Left ventricle myocardium superior (tissue), 1 donor: ENCODE results near the gene PLCL2. TPM values are rescaled to one million over a fixed set of nuclear protein-coding genes. Genes with fewer than 3 reads are reported as not detected.

Experiments used
- ATAC-seq: fragments of 200-7000 bp; cut with Tn5 transposase; one replicate; pipeline ENCODE4 v1.9.1; 2020; ENCODE audit warnings: mild to moderate bottlenecking, moderate library complexity
- DNase-seq: peaks from one replicate; pipeline ENCODE4 v3.0.0-alpha.2; 2020
- intact Hi-C: fragments of 100-400 bp; cut with micrococcal nuclease; formaldehyde crosslinking; loops from one replicate; pipeline ENCODE4 v1.11.0; 2022
- total RNA-seq: library from RNA; stranded (reverse); fragmentation: NEBNext Ultra II Directional; extraction: Animal tissue kit (Norgen Biotek cat#: 25700); gene quantifications from one replicate; pipeline ENCODE4 v1.2.1, GENCODE V29; 2021
- donor health status: DM: no; HTN: yes; CAD: no; lungs with severe emphysema.

PLCL2 gene
- total RNA-seq, 1 donor from 2014 or later = 76.9 TPM

DNA sequence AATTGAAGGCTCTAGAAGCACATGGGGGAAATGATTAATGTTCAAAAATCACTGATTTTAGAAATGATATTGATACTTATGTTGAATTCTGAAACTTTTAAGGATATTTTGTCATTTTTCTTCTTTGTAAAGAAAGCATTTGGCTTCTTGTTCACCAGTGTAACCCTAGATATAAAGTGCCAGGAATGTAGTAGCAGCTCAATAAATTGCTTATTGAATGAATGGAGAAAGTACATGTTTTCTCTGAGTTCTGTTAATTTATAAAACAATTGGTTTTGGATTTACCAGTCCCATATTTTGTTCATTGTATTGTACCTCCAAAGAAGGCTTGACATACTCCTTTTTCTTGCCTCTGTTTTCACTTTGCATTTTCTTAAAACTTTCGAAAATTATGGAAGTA, 2.4 kb downstream of the PLCL2 start:
- ATAC-seq (no peak), DNase-seq (no peak)
- intact Hi-C loops = no loop called here

DNA sequence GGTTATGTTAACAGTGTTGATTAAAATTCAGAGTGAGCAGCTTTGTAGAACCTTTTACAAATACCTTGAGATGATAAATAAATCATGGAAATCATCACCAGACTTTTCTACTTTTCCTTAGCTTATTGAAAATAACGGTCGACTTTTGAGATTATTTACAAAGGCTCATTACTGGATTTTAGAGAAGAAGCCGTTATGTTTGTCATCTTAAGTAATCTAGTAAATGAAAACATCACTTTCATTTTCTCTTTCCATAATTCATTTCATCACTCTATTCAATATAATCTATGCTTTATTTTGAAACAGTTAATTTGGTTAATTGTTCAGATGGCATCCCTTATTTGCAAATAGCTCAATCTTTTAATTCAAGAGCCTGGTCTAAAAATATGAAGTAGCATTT, 3.6 kb downstream of the PLCL2 start:
- ATAC-seq (no peak), DNase-seq (no peak)
- intact Hi-C loops = no loop called here

DNA sequence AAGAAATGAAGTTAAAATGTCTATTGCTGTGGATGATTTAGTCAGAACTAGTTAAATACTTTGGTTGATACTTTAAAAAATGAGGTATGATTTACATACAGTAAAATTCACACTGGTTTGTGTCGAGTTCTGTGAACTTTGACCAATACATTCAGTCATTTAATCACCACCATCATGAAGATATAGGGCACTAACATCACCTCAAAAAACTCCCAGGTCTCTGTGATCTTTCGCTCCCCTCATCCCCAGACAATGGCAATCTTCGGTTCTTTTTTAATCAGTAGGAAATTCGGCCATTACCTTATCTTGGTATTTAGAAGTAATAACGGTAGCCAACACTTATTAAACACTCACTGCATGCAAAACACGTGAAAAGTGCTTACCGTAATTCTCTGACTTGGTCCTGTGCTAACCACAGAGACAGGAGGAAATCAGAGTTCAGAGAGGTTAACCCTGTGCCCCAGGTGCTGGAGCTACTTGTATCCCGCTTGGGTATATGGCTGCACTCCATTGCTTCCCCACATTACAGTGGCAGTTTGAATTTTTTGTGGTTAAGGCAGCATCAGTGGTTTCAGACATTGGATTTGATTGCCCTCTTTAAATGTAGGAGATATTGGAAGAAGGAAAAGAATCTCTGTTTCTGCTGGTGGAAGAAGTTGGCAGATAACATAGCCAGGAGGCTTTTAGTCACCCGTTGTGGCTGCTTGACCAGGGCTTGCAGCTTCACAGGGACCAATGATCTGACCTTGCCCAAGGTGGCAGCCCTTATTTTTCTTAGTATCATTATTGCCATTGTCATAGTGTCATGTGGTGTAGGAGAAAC, 4.2 kb downstream of the PLCL2 start:
- no peak for DNase-seq
- ATAC-seq = no peak
- intact Hi-C loops = no loop called here

DNA sequence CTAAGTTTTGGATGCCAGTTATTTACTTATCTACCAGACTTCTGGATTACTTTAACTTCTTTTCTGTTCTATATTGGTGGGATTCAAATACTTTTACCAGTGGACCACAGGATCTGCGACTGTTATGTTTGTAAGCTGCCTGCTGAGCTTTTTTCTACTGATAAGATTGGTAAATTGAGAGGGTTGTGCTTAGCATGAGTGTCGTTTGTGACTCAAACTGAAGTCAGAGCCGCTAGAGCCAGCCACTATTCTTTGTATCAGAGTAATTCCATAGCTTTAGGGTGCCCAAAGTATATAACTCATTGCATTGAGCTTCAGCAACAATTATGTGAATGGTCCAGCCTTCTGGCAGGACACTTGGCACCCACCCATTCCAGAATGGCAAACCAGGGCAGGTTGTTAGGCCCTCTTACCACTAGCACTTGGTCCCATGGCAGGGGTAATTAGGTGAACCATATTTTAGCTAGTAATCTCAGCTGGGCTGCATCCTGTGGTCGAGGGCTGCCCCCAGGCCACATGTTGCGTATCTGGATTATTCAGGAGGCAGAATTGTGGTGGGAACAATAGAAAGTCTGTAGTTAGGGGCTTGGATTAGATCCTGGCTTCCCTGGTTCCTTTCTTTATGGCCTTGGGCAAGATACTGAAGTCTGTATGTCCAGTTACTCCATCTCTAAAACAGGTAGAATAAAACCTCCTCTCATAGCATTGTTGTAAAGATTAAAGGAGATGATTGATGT, 6.0 kb downstream of the PLCL2 start:
- ATAC-seq (peak; percentile 20), DNase-seq (no peak)
- intact Hi-C loops = loop anchor here (10.0 kb wide), 1 partner anchor 344 kb away; no protein-coding TSS in a partner anchor

DNA sequence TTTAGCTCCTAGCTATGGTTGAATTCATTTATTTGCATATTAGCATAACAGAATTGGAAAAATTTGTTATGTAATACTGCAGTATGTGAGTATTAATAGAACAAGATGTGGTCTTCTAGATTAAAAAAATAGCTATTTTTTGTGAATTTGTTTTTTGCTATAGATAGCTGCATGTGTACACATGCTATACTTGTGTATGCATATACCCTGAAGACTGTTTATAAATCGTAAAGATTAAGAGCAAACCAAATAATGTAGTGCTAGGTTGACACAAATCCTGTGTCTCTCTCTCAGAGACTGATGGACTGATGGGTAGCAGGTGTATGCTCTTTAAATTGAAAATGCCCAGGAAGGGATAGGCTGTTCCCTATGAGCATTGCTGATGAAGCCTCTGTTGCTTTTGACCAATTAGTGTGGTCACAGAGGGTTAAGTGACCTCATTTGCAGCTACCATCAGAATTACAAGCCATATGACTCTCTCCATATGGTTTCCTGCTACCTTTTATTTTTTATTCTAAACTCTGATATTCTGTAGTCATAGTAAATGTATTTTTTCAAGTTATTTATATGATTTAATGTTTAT, 9.0 kb downstream of the PLCL2 start:
- intact Hi-C loops = loop anchor here (10.0 kb wide), 1 partner anchor 341 kb away; no protein-coding TSS in a partner anchor
- DNase-seq (no peak), ATAC-seq (no peak)

DNA sequence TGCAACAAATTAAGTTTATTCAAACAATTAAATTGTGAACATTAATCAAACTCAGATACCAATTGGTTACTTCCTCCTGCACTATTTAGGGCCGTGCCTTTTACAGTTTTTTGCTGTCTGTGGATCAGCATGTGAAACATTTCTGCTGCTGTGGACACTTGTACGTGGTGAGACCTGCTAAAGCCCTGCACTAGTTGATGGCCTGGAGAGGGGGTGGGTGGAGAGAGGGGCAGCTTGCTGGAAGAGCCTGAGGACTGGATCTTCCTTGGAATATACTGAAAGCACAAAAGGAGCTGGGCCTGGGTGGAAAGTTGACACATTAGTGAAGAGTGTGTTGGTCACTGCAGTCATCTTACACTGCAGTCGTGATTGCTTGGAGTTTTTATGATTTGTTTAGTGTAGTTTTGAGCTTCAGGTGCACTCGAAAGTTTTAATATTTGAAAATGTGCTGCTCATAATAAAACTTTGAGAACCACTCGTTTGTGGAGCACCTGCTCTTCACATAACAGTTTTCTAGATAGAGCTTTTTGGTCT, 11.4 kb downstream of the PLCL2 start:
- intact Hi-C loops = loop anchor here (10.0 kb wide), 1 partner anchor 339 kb away; no protein-coding TSS in a partner anchor
- DNase-seq (no peak), ATAC-seq (no peak)

DNA sequence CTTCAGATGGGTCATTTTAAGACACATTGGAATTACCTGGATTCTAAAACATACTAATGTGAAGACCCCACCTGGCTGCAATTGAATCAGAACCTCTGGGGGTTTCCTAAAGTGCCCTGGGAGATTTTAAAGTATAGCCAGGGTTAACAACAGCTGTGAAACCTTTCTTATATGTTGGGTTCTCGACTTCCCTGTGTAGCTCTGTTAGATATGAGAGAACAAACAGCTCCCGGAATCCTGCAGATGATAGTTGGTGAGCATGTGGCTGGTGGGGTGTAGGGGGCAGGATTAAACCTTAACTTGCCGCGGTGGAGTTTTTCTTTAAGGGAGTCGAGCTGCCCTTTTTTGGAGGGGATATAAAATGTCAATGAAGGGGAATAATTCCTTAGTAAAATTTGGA, 12.1 kb downstream of the PLCL2 start:
- intact Hi-C loops = loop anchor here (10.0 kb wide), 1 partner anchor 338 kb away; no protein-coding TSS in a partner anchor
- ATAC-seq = no peak
- no peak for DNase-seq

DNA sequence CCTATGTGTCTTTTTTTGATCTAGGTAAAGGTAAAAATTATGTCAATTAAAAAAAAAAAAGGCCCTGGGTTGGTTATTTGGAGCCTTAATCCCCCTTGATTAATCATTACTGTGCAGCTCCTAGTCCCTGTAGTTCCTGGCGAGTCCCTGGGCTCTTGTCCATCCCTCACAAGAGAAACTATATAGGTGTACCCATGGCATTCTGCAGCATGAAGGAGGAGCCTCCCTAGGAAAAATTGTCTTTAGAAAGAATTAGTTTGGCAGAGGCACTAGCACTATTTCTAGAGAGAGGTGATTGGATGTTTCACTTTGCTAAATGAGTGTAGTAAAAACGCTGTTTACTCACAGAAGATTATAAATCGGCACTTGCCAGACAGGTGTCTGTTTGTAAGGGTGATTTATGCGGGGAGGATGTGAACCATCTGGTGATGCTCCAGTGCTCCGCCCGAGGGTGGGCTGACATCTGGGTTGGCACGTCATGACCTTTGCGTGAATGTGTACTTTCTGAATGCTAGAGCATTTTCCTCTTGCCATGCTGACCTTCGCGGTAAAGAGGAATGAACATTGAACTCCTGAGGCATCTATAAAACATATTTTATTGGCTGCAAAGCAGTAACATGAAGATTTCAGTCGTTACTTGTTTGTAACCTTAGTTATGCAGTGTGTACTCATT, 12.6 kb downstream of the PLCL2 start:
- ATAC-seq = no peak

DNA sequence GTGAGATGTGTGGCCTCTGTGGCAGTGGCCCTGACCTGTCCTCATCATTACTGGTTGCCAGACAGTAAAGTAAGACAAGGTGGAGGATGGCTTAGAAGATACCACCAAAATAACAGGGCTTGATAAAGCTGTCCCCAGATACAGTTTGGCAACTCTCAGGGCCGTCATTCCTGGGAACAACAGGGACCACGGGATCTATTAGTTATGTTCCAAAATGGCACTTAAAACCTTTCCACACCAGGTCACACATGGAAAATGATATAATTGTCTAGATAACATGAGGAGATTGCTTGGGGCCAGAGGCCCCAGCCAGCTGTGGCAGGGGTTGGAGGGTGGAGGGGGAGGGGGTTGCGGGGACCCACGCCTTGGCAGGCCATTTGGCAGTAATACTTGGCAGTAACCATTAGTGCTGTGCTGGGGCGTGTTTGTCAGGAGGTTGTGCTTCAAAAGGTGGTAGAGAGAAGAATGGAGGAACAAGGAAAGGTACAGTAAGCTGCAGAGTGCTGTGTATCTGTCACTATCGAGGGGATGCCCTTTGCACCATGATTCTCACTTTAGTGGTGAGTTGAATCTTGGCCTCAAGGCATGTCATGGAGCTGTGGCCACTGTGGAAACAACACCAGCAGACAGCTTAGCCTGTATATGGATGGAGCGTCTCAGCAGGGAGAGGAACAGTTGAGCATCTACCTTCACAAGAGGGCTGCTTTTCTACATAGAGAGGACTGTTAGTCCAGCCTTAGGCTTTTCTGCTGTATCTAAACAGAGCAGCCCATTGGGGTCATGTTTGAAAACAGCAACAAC, 14.0 kb downstream of the PLCL2 start:
- DNase-seq = peak; percentile 81
- peak; percentile 86 for ATAC-seq
- intact Hi-C loops = loop anchor here (10.0 kb wide), 1 partner anchor 336 kb away; no protein-coding TSS in a partner anchor

More for the DNA sequence above, 12.6 kb downstream of the PLCL2 start:
- DNase-seq = no peak
- intact Hi-C loops = loop anchor here (10.0 kb wide), 1 partner anchor 337 kb away; no protein-coding TSS in a partner anchor

DNA sequence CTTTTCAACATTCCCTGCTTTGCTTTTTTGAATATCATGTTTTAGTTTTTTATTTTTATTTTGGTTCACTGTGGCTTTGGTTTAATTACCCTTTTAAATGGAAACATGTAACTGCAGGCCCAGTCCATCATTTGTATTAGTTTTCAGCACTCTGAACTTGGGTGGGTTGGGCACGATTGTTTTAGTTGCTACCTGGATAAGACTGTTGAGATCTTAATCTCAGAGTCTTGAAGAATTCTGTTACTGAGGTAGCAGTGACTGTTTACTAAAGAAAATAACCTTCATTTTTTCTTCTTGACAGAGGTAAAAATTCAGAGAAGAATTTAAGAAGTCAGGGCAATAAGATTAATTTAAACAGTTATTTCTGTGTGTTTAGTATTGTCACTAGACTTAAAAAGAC, 15.2 kb downstream of the PLCL2 start:
- ATAC-seq = no peak
- intact Hi-C loops = loop anchor here (10.0 kb wide), 1 partner anchor 335 kb away; no protein-coding TSS in a partner anchor
- no peak for DNase-seq

DNA sequence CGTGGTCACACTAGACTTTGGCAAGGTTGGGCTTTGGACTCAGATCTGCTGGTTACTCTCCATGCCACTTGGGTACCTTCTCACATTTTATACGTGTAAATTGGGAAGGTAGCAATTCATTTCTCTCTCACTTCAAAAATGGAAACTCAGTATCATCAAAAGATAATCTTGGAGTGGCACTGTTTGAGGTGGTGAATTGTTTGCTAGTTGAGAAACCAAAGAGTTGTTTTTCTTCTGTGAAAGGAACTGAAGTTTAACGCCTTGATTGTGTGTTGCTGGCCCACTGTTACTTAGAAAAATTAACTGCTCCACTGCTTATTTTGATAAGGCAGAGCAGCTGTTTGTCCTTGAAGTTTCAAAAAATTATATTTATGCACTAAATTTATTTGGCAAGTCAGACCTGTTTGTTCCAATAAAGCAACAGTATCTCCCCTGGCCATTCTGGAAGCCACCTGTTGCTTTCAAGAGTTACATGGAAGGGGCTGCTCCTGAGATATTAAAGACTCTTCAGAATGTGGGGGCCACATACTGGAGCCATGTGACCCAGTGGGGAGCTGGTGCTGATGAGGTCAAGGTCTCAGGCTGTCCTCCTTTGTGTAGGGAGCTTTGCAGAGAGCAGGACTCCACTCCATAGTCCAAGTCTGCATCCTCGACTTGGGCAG, 16.2 kb downstream of the PLCL2 start:
- ATAC-seq (peak; percentile 3), DNase-seq (no peak)
- intact Hi-C loops = no loop called here

DNA sequence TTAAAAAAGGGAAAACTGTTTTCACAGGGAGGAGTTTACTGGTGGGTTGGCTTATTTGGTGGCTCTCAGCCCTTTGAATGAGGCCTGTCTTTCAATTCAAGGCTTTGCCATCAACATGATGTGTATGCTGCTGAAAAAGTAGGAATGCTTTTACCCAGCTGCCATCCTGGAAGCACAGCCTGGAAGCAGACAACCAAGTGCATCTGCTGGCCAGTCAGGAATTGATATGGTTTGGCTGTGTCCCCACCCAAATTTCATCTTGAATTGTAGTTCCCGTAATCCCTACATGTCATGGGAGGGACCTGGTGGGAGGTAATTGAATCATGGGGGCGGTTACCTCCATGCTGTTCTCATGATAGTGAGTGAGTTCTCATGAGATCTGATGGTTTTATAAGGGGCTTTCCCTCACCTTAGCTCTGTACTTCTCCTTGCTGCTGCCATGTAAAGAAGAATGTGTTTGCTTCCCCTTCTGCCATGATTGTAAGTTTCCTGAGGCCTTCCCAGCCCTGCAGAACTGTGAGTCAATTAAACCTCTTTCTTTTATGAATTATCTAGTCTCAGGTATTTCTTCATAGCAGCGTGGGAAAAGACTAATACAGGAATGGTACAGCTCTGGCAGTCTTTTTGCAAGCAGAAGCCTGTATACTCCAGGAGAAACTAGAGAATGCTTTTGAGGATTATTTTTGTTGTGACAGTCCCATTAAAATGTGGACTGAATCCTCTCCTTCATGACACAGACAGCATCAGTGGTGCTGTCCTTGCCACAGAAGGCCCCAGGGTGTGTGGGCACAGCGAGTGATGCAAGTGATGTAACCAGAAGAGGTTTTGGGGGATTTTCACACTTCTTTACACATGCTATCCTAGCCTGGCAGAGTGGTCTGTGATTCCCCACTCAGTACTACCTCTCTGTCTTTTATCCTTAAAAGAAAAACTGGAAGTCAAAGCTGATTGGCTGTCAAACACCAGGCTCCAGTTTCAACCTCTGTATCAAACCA, 20.0 kb downstream of the PLCL2 start:
- no peak for DNase-seq
- intact Hi-C loops = no loop called here
- no peak for ATAC-seq

DNA sequence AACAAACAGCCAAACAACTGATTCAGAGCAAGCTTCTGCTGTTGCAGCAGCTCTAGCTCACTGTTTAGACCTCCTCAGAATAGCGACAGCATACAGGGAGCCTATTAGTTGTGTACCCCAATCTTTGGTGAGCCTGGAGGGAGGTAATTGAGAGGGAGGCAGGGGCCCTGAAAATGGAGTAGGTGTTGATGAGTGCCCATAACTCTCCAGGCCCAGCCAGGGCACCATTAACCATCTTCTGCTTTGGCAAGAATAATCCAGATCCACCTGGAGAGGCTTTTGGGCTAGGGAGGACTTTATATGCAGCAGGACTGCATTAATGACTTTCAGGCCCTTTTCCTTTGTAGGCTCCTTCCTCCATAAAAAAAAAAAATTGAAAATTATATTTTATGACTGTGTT, 20.9 kb downstream of the PLCL2 start:
- intact Hi-C loops = no loop called here
- no peak for ATAC-seq
- DNase-seq = no peak

DNA sequence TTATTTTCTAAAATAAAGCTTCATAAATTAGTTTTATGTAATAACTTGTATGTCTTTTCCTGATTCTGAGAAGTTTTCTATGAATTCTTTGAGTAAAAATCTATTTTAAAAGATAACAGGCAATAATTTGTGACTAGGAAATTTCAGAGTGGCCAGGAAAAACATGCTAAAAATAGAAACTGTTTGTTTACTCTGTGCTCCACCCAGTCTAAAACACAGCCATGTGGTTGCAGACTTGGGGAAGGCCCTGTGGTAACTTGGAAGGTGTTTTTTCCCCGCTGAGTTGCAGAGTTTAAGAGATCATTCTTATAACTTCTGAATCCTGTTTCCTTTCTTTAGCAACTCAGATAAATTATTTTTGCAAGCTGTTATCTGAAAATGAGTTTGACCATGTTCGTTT, 21.9 kb downstream of the PLCL2 start:
- DNase-seq (no peak), ATAC-seq (peak; percentile 56)
- intact Hi-C loops = no loop called here

DNA sequence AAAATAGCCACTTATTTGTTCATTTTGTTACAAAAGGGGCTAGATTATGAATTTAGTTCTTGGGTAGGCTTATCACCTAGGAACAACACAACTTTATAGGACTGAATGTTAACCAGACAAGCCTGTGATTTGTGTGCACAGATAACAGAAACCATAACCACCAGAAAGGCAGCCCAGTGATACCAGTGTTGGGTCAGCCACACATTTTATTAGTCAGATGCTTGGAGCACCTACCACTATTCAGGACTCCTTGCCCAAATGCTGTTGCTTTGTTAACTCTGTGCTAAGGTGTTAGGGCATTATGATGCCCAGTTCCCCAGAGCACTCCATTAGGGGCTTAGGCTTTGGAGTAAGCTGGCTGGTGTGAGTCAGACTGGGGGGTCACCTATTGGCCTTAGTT, 22.5 kb downstream of the PLCL2 start:
- peak; percentile 17 for ATAC-seq
- no peak for DNase-seq
- intact Hi-C loops = no loop called here

DNA sequence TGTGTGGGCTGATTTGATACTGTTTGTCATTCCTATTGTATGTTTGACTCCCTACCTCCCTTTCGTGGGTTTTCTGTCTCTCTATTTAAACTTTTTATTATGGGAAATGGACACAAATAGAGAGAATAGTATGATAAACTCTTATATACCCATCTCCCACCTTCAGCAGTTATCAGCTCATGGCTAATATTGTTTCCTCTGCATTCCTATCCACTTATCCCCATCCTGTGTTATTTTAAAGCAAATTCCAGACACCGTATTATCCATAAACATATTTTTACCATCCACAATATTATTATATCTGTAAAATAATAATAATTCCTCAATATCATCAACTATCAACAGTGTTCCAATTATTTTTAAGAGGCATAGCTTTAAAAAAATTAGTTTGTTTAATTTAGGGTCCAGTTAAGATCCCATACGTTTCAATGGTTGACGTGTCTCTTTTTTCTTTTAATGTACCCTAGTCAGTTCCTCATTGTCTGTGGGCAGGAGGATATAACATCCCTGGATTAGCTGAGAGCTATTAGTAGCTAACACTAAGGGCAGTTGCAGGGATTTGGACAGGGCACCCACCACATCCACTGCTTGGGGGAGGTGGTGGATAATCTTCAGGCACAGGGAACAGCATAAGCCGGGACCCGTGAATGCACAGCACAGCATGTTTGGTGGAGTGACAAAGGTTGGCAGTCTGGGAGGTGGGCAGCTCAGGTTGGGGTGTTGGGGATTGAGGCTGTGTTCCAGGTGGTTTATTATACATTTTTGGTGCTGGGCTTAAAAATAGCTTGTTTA, 23.5 kb downstream of the PLCL2 start:
- intact Hi-C loops = no loop called here
- no peak for DNase-seq
- peak; percentile 8 for ATAC-seq
